ENCODE measurements around the gene PDE7B. TPM values are rescaled to one million over a fixed set of nuclear protein-coding genes. Genes with fewer than 3 reads are reported as not detected.
"Not testable (repeated sequence)": the region's sequence is repeated elsewhere in the genome, so short reads cannot be mapped to it uniquely, and the experiment has no call there.

Gene PDE7B
- total RNA-seq, 1 experiment from 2014 or later, result not detected

GRCh38 chr6:136136274-136136673 lies 284.8 kb downstream of the PDE7B start:
- TF ChIP-seq, protein P1, sequence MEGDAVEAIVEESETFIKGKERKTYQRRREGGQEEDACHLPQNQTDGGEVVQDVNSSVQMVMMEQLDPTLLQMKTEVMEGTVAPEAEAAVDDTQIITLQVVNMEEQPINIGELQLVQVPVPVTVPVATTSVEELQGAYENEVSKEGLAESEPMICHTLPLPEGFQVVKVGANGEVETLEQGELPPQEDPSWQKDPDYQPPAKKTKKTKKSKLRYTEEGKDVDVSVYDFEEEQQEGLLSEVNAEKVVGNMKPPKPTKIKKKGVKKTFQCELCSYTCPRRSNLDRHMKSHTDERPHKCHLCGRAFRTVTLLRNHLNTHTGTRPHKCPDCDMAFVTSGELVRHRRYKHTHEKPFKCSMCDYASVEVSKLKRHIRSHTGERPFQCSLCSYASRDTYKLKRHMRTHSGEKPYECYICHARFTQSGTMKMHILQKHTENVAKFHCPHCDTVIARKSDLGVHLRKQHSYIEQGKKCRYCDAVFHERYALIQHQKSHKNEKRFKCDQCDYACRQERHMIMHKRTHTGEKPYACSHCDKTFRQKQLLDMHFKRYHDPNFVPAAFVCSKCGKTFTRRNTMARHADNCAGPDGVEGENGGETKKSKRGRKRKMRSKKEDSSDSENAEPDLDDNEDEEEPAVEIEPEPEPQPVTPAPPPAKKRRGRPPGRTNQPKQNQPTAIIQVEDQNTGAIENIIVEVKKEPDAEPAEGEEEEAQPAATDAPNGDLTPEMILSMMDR (conservative IDR thresholded peaks at IDR 0.05; ENCODE audit: low read depth, low read length), result no peak
- TF ChIP-seq EZH2 (IDR thresholded peaks at IDR 0.05; ENCODE audit: borderline replicate concordance, low read depth, low read length, poor library complexity, severe bottlenecking), result no peak
- BruUV-seq (replicated peaks), result no TSS peak
- peaks cover 3% of the 10 kb centered on the region for H3K27me3 ChIP-seq (replicated peaks; ENCODE audit: insufficient read depth, low read depth, low read length, poor library complexity)
- no peaks in the 10 kb centered on the region for H3K9me3 ChIP-seq (ENCODE audit: low read depth, low read length, poor library complexity, severe bottlenecking)
- intact Hi-C loops (cut with micrococcal nuclease; ENCODE audit: unreplicated experiment), result no loop called here
- H3K36me3 ChIP-seq (ENCODE audit: insufficient read depth, low read length, poor library complexity, severe bottlenecking), result no peaks in the 10 kb centered on the region
- POLR2A ChIA-PET (ENCODE audit: low non-redundant PET), result no interaction called here
- no peak overlapping the region for H3K4me3 ChIP-seq (ENCODE audit: low read depth, low read length, poor library complexity, severe bottlenecking)
- H3K27ac ChIP-seq (ENCODE audit: low read depth, low read length, poor library complexity, severe bottlenecking), result no peak overlapping the region
- DNase-seq (ENCODE audit: low spot score), result no peak
- CTCF ChIA-PET, result no interaction called here
- no peaks in the 10 kb centered on the region for H3K4me1 ChIP-seq (ENCODE audit: insufficient read depth, low read length, poor library complexity, severe bottlenecking)

- no peak for DNase-seq (ENCODE audit: low spot score)
- intact Hi-C loops (cut with micrococcal nuclease; ENCODE audit: unreplicated experiment), result no loop called here
- ChIA-PET CTCF (no interaction called here), POLR2A (ENCODE audit: low non-redundant PET) (interaction anchor here (0.6 kb wide), 1 partner anchor 12 kb away, joined by 3 read pairs; no protein-coding TSS in a partner anchor)
- Histone ChIP-seq H3K27me3 (replicated peaks; ENCODE audit: insufficient read depth, low read depth, low read length, poor library complexity) (peaks cover under 1% of the 10 kb centered on the region), H3K4me1 (ENCODE audit: insufficient read depth, low read length, poor library complexity, severe bottlenecking) (no peaks in the 10 kb centered on the region), H3K9me3 (ENCODE audit: low read depth, low read length, poor library complexity, severe bottlenecking) (no peaks in the 10 kb centered on the region), H3K27ac (ENCODE audit: low read depth, low read length, poor library complexity, severe bottlenecking) (no peak overlapping the region), H3K4me3 (ENCODE audit: low read depth, low read length, poor library complexity, severe bottlenecking) (no peak overlapping the region), H3K36me3 (ENCODE audit: insufficient read depth, low read length, poor library complexity, severe bottlenecking) (no peaks in the 10 kb centered on the region)
- BruUV-seq (replicated peaks), result no TSS peak
- TF ChIP-seq, protein P1 (conservative IDR thresholded peaks at IDR 0.05; ENCODE audit: low read depth, low read length), result no peak
- TF ChIP-seq EZH2 (IDR thresholded peaks at IDR 0.05; ENCODE audit: borderline replicate concordance, low read depth, low read length, poor library complexity, severe bottlenecking), result no peak
Measured at GRCh38 chr6:136137008-136137692, 285.6 kb downstream of the PDE7B start.

DNA sequence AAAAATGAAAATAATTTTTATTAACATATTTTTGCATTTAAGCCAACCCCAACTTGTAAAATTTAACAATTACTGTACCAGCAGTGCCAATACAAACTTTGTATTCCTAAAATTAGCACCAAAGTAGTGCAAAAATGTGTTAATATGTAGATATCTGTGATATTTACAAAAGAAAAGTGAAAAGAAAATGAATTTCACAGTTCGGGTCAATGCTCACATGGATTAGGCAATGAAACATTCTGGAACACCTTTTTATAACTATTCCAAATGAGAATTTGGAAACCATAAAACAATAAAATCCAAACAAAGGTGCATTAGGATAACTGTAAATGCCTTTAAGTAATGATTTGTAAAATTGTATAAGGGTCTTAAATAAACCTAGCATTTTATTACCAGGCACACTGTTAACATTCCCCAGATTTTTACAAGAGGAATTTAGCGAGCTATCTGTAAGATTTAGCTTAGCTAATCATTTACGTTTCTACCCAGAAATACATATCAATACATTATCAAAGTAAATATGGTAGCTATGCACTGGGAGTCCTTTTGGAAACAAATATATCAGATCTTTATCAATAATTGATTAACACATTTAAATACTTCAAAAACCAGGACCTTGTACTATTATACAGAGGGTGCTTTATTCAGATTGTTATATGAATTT lies 286.4 kb downstream of the PDE7B start:
- POLR2A ChIA-PET (ENCODE audit: low non-redundant PET), result no interaction called here
- Histone ChIP-seq H3K9me3 (ENCODE audit: low read depth, low read length, poor library complexity, severe bottlenecking) (no peaks in the 10 kb centered on the region), H3K27me3 (replicated peaks; ENCODE audit: insufficient read depth, low read depth, low read length, poor library complexity) (no peaks in the 10 kb centered on the region), H3K36me3 (ENCODE audit: insufficient read depth, low read length, poor library complexity, severe bottlenecking) (no peaks in the 10 kb centered on the region), H3K4me1 (ENCODE audit: insufficient read depth, low read length, poor library complexity, severe bottlenecking) (no peaks in the 10 kb centered on the region), H3K4me3 (ENCODE audit: low read depth, low read length, poor library complexity, severe bottlenecking) (no peak overlapping the region), H3K27ac (ENCODE audit: low read depth, low read length, poor library complexity, severe bottlenecking) (no peak overlapping the region)
- CTCF ChIA-PET, result no interaction called here
- no TSS peak for BruUV-seq (replicated peaks)
- no peak for DNase-seq (ENCODE audit: low spot score)
- intact Hi-C loops (cut with micrococcal nuclease; ENCODE audit: unreplicated experiment), result no loop called here
- TF ChIP-seq, protein P1 (conservative IDR thresholded peaks at IDR 0.05; ENCODE audit: low read depth, low read length), result no peak
- TF ChIP-seq EZH2 (IDR thresholded peaks at IDR 0.05; ENCODE audit: borderline replicate concordance, low read depth, low read length, poor library complexity, severe bottlenecking), result no peak

- DNase-seq (ENCODE audit: low spot score); H3K27ac ChIP-seq (ENCODE audit: low read depth, low read length, poor library complexity, severe bottlenecking); CTCF ChIA-PET; BruUV-seq (replicated peaks); H3K9me3 ChIP-seq (ENCODE audit: low read depth, low read length, poor library complexity, severe bottlenecking); H3K4me1 ChIP-seq (ENCODE audit: insufficient read depth, low read length, poor library complexity, severe bottlenecking); intact Hi-C loops (cut with micrococcal nuclease; ENCODE audit: unreplicated experiment); H3K27me3 ChIP-seq (replicated peaks; ENCODE audit: insufficient read depth, low read depth, low read length, poor library complexity); POLR2A ChIA-PET (ENCODE audit: low non-redundant PET); H3K36me3 ChIP-seq (ENCODE audit: insufficient read depth, low read length, poor library complexity, severe bottlenecking); H3K4me3 ChIP-seq (ENCODE audit: low read depth, low read length, poor library complexity, severe bottlenecking): not testable (repeated sequence)
Measured at GRCh38 chr6:136139111-136139510, 287.6 kb downstream of the PDE7B start.

Measured in A673 (cell line).